Globus pallidus (tissue), 1 donor: ENCODE results near the gene GLG1.
"Not testable (repeated sequence)": the region's sequence is repeated elsewhere in the genome, so short reads cannot be mapped to it uniquely, and the experiment has no call there.

Experiments used
- DNase-seq: peaks from one replicate; pipeline ENCODE4 v3.0.0-alpha.2; 2015; ENCODE audit warnings: low spot score

GLG1 gene

GRCh38 chr16:74407362-74407705, 199.6 kb downstream of the GLG1 start:
- DNase-seq: not testable (repeated sequence)

GRCh38 chr16:74406600-74407361, 200.1 kb downstream of the GLG1 start:
- DNase-seq: not testable (repeated sequence)

GRCh38 chr16:74404148-74404933, 202.6 kb downstream of the GLG1 start:
- DNase-seq: not testable (repeated sequence)

- not testable (repeated sequence) for DNase-seq
Measured at GRCh38 chr16:74400238-74400637, 206.7 kb downstream of the GLG1 start.

GRCh38 chr16:74398212-74398895, 208.6 kb downstream of the GLG1 start:
- DNase-seq: not testable (repeated sequence)
